H1 (cell line): ENCODE results near the gene ZFTA. TPM values are rescaled to one million over a fixed set of nuclear protein-coding genes. Genes with fewer than 3 reads are reported as not detected.

Source experiments
- ASH2L ChIP-seq: fragments of 200-600, 300-600 bp; sonication (generic); IDR thresholded peaks from one replicate; pipeline ENCODE4 v1.7.1; 2017; ENCODE audit warnings: low read length
- BACH1 ChIP-seq: IDR thresholded peaks from 2 replicates; pipeline ENCODE4 v1.6.1; 2012; ENCODE audit warnings: low read length, improper control_type of control experiment
- CEBPB ChIP-seq: IDR thresholded peaks from 2 replicates; pipeline ENCODE4 v1.6.1; 2012; ENCODE audit warnings: low read depth, low read length
- GTF2F1 ChIP-seq: IDR thresholded peaks from 2 replicates; pipeline ENCODE4 v1.6.1; 2012; ENCODE audit warnings: low read depth, low read length, improper control_type of control experiment, borderline replicate concordance
- SIRT6 ChIP-seq: IDR thresholded peaks from one replicate; pipeline ENCODE4 v1.7.1; 2012; ENCODE audit warnings: low read length, inconsistent platforms
- SIX5 ChIP-seq: IDR thresholded peaks from 2 replicates; pipeline ENCODE4 v1.6.1; 2011; ENCODE audit warnings: mild to moderate bottlenecking, low read depth, low read length
- SP4 ChIP-seq: IDR thresholded peaks from 2 replicates; pipeline ENCODE4 v1.6.1; 2012; ENCODE audit warnings: low read length, inconsistent platforms
- USF2 ChIP-seq: IDR thresholded peaks from 2 replicates; pipeline ENCODE4 v1.6.1; 2011; ENCODE audit warnings: low read length, improper control_type of control experiment
- polyA plus RNA-seq, 7 experiments: library from polyadenylated mRNA; depleted of rRNA in 3 of 7; stranded (reverse) in 5 of 7; unstranded in 2 of 7; fragments of >200 nt in 5 of 7; fragments of 200-250 nt in 2 of 7; gene quantifications; 1 replicate in 5 of 7; 2 replicates in 1 of 7; 4 replicates in 1 of 7; pipeline versions ENCODE4 v1.2.1 to v1.2.3, GENCODE V29; 2011 to 2013; ENCODE audit warnings: missing spikeins in 2 of 7, mixed read lengths in 2 of 7
- total RNA-seq: library from RNA; stranded (reverse); fragmentation: NEBNext Ultra II Directional; extraction: Animal tissue kit (Norgen Biotek cat#: 25700); gene quantifications from 2 replicates; pipeline ENCODE4 v1.2.1, GENCODE V29; 2021
- TF ChIP-seq, protein P1 (sequence below): fragments of 300-600 bp; sonication (generic); IDR thresholded peaks from 2 replicates; pipeline ENCODE4 v1.7.1; 2012; ENCODE audit warnings: low read length, moderate library complexity, mild to moderate bottlenecking, inconsistent platforms; ENCODE audit not compliant: insufficient replicate concordance
- TF ChIP-seq, protein P2 (sequence below): IDR thresholded peaks from 2 replicates; pipeline ENCODE4 v1.6.1; 2012; ENCODE audit warnings: inconsistent platforms

The ZFTA gene
- total and polyA plus RNA-seq, 2 of the 8 experiments (the other 6 are each of a cell fraction or from before 2014, with no cell fraction given): 9.5 to 34.0 TPM

GRCh38 chr11:63783925-63784592 is 15.5 kb upstream of the ZFTA start (continued):
- TF ChIP-seq, protein P1, sequence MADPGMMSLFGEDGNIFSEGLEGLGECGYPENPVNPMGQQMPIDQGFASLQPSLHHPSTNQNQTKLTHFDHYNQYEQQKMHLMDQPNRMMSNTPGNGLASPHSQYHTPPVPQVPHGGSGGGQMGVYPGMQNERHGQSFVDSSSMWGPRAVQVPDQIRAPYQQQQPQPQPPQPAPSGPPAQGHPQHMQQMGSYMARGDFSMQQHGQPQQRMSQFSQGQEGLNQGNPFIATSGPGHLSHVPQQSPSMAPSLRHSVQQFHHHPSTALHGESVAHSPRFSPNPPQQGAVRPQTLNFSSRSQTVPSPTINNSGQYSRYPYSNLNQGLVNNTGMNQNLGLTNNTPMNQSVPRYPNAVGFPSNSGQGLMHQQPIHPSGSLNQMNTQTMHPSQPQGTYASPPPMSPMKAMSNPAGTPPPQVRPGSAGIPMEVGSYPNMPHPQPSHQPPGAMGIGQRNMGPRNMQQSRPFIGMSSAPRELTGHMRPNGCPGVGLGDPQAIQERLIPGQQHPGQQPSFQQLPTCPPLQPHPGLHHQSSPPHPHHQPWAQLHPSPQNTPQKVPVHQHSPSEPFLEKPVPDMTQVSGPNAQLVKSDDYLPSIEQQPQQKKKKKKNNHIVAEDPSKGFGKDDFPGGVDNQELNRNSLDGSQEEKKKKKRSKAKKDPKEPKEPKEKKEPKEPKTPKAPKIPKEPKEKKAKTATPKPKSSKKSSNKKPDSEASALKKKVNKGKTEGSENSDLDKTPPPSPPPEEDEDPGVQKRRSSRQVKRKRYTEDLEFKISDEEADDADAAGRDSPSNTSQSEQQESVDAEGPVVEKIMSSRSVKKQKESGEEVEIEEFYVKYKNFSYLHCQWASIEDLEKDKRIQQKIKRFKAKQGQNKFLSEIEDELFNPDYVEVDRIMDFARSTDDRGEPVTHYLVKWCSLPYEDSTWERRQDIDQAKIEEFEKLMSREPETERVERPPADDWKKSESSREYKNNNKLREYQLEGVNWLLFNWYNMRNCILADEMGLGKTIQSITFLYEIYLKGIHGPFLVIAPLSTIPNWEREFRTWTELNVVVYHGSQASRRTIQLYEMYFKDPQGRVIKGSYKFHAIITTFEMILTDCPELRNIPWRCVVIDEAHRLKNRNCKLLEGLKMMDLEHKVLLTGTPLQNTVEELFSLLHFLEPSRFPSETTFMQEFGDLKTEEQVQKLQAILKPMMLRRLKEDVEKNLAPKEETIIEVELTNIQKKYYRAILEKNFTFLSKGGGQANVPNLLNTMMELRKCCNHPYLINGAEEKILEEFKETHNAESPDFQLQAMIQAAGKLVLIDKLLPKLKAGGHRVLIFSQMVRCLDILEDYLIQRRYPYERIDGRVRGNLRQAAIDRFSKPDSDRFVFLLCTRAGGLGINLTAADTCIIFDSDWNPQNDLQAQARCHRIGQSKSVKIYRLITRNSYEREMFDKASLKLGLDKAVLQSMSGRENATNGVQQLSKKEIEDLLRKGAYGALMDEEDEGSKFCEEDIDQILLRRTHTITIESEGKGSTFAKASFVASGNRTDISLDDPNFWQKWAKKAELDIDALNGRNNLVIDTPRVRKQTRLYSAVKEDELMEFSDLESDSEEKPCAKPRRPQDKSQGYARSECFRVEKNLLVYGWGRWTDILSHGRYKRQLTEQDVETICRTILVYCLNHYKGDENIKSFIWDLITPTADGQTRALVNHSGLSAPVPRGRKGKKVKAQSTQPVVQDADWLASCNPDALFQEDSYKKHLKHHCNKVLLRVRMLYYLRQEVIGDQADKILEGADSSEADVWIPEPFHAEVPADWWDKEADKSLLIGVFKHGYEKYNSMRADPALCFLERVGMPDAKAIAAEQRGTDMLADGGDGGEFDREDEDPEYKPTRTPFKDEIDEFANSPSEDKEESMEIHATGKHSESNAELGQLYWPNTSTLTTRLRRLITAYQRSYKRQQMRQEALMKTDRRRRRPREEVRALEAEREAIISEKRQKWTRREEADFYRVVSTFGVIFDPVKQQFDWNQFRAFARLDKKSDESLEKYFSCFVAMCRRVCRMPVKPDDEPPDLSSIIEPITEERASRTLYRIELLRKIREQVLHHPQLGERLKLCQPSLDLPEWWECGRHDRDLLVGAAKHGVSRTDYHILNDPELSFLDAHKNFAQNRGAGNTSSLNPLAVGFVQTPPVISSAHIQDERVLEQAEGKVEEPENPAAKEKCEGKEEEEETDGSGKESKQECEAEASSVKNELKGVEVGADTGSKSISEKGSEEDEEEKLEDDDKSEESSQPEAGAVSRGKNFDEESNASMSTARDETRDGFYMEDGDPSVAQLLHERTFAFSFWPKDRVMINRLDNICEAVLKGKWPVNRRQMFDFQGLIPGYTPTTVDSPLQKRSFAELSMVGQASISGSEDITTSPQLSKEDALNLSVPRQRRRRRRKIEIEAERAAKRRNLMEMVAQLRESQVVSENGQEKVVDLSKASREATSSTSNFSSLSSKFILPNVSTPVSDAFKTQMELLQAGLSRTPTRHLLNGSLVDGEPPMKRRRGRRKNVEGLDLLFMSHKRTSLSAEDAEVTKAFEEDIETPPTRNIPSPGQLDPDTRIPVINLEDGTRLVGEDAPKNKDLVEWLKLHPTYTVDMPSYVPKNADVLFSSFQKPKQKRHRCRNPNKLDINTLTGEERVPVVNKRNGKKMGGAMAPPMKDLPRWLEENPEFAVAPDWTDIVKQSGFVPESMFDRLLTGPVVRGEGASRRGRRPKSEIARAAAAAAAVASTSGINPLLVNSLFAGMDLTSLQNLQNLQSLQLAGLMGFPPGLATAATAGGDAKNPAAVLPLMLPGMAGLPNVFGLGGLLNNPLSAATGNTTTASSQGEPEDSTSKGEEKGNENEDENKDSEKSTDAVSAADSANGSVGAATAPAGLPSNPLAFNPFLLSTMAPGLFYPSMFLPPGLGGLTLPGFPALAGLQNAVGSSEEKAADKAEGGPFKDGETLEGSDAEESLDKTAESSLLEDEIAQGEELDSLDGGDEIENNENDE: no peak
- TF ChIP-seq, protein P2, sequence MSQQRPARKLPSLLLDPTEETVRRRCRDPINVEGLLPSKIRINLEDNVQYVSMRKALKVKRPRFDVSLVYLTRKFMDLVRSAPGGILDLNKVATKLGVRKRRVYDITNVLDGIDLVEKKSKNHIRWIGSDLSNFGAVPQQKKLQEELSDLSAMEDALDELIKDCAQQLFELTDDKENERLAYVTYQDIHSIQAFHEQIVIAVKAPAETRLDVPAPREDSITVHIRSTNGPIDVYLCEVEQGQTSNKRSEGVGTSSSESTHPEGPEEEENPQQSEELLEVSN: no peak
- TF ChIP-seq ASH2L: no peak
- no peak for TF ChIP-seq BACH1
- no peak for TF ChIP-seq CEBPB
- no peak for TF ChIP-seq SIX5
- TF ChIP-seq GTF2F1: no peak
- no peak for TF ChIP-seq SP4
- TF ChIP-seq USF2: no peak
- no peak for TF ChIP-seq SIRT6
